ENCODE data around the gene TINCR. TPM values are rescaled to one million over a fixed set of nuclear protein-coding genes. Genes with fewer than 3 reads are reported as not detected.

TINCR gene
- total and polyA plus RNA-seq, 2 of the 13 experiments (the other 11 are each of a cell fraction or from before 2014, with no cell fraction given), result 0.17 to 0.33 TPM

DNA sequence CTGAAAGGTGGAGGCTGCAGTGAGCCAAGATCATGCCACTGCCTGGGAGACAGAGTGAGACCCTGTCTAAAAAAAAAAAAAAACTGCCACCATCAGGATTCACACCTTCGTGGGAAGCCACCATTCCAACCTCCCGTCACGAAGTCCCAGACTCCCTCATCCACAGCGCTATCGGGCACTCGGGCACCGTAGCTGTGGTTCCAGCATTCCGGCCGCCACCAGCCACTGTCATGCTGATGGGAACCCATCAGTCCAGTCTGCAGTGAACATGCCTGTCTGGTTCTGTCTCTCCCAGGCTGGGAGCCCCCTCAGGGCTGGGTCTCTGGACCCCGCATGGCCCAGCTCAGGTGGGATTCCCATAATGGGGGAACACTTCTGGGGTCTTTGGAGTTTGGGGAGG, 27.5 kb downstream of the TINCR start:
- Histone ChIP-seq H3K36me3 (replicated peaks in 1 of 2; ENCODE audit: control insufficient read depth in 1 of 2, insufficient read depth in 2 of 2, low read length in 2 of 2) (no peaks in the 10 kb centered on the region), H3K27ac (ENCODE audit: extremely low read length, insufficient read depth, low read length) (no peak overlapping the region), H3K4me1 (ENCODE audit: insufficient read depth, low read length) (no peaks in the 10 kb centered on the region), H3K9me3 (ENCODE audit: low read length) (peaks cover 4% of the 10 kb centered on the region), H3K79me2 (ENCODE audit: insufficient read depth, low read length) (no peaks in the 10 kb centered on the region), H4K20me1 (ENCODE audit: insufficient read depth, low read length) (no peaks in the 10 kb centered on the region), H3K9ac (ENCODE audit: insufficient read depth, low read depth, low read length) (no peak overlapping the region), H3K4me3 (replicated peaks in 1 of 3; ENCODE audit: insufficient read depth in 1 of 3, low read depth in 2 of 3, low read length in 3 of 3) (no peak overlapping the region), H3K27me3 (ENCODE audit: control insufficient read depth in 1 of 2, insufficient read depth in 2 of 2, low read length in 2 of 2) (peaks cover 0 to 1% of the 10 kb centered on the region in 2 experiments; a peak in 1 of 5 replicates), H3K4me2 (ENCODE audit: low read depth, low read length) (no peak overlapping the region), H2AFZ (ENCODE audit: low read length) (no peak overlapping the region)
- in situ Hi-C loops (cut with HindIII; ENCODE audit: extremely low pct_ligation_motif_present, low pct_unique_long_range_greater_than_20kb), result loop anchor here (5.0 kb wide), 1 partner anchor 37 kb away; no protein-coding TSS in a partner anchor
- 71% methylated on average over 9 of the region's 10 CpGs for WGBS (ENCODE audit: low lambda C conversion rate)
- CTCF ChIA-PET (ENCODE audit: low intra/inter-chr PET ratio, low total read pairs), result no interaction called here
- BruUV-seq (replicated peaks), result no TSS peak
- intact Hi-C loops (cut with micrococcal nuclease; ENCODE audit: unreplicated experiment), result no loop called here
- DNase-seq (ENCODE audit: low spot score) (no peak), ATAC-seq (no peak), FAIRE-seq (no peak)
- TF ChIP-seq, protein P1, sequence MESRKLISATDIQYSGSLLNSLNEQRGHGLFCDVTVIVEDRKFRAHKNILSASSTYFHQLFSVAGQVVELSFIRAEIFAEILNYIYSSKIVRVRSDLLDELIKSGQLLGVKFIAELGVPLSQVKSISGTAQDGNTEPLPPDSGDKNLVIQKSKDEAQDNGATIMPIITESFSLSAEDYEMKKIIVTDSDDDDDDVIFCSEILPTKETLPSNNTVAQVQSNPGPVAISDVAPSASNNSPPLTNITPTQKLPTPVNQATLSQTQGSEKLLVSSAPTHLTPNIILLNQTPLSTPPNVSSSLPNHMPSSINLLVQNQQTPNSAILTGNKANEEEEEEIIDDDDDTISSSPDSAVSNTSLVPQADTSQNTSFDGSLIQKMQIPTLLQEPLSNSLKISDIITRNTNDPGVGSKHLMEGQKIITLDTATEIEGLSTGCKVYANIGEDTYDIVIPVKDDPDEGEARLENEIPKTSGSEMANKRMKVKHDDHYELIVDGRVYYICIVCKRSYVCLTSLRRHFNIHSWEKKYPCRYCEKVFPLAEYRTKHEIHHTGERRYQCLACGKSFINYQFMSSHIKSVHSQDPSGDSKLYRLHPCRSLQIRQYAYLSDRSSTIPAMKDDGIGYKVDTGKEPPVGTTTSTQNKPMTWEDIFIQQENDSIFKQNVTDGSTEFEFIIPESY (CRISPR knock-in tag; IDR thresholded peaks at IDR 0.05), result peak; percentile 51; the same call in 1 of the 2 replicates
- TF ChIP-seq, protein P2, sequence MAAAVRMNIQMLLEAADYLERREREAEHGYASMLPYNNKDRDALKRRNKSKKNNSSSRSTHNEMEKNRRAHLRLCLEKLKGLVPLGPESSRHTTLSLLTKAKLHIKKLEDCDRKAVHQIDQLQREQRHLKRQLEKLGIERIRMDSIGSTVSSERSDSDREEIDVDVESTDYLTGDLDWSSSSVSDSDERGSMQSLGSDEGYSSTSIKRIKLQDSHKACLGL (CRISPR knock-in tag; IDR thresholded peaks at IDR 0.05), result no peak
- TF ChIP-seq FOXK2 (IDR thresholded peaks at IDR 0.05), result no peak
- TF ChIP-seq ZNF670 (CRISPR knock-in tag; IDR thresholded peaks at IDR 0.05; ENCODE audit: borderline replicate concordance), result no peak
- no peak for TF ChIP-seq RARA (CRISPR knock-in tag; IDR thresholded peaks at IDR 0.05)
- no peak for TF ChIP-seq FOXM1 (CRISPR knock-in tag; IDR thresholded peaks at IDR 0.05)
- TF ChIP-seq ZNF180 (CRISPR knock-in tag; IDR thresholded peaks at IDR 0.05; ENCODE audit: borderline replicate concordance, low read depth), result no peak
- POLR2A ChIA-PET, result no interaction called here

All from HepG2 (cell line).